HUDEP-2 (cell line): ENCODE data around the gene NIBAN1.
A peak's percentile ranks its signal among the peaks of the same experiment; 100 is the strongest.

Experiments
- DNase-seq, 76 experiments: peaks; one replicate each; lab custom pipeline; 2025; ENCODE audit not compliant: unreplicated experiment in 76 of 76; lab: John Stamatoyannopoulos, UW

Gene NIBAN1

GRCh38 chr1:184947497-184948256, 26.6 kb downstream of the NIBAN1 start:
- DNase-seq, result peak in 3 of 76 experiments; percentile 2 to 29 (median 9)

GRCh38 chr1:184945678-184946412, 28.5 kb downstream of the NIBAN1 start:
- DNase-seq, result no peak

GRCh38 chr1:184945029-184945428, 29.3 kb downstream of the NIBAN1 start:
- DNase-seq, result no peak

GRCh38 chr1:184943998-184944397, 30.3 kb downstream of the NIBAN1 start:
- no peak for DNase-seq

- DNase-seq, result no peak
Observed at GRCh38 chr1:184941735-184942134, 32.6 kb downstream of the NIBAN1 start.

GRCh38 chr1:184941410-184941733, 32.9 kb downstream of the NIBAN1 start:
- DNase-seq, result no peak

- no peak for DNase-seq
Observed at GRCh38 chr1:184940694-184941409, 33.5 kb downstream of the NIBAN1 start.

- no peak for DNase-seq
Observed at GRCh38 chr1:184940226-184940625, 34.1 kb downstream of the NIBAN1 start.

- DNase-seq, result no peak
Observed at GRCh38 chr1:184937729-184938128, 36.6 kb downstream of the NIBAN1 start.

- no peak for DNase-seq
Observed at GRCh38 chr1:184935920-184936798, 38.1 kb downstream of the NIBAN1 start.

GRCh38 chr1:184933944-184934343, 40.4 kb downstream of the NIBAN1 start:
- DNase-seq, result no peak

GRCh38 chr1:184932319-184932718, 42.0 kb downstream of the NIBAN1 start:
- no peak for DNase-seq

- DNase-seq, result no peak
Observed at GRCh38 chr1:184931566-184931965, 42.7 kb downstream of the NIBAN1 start.

- no peak for DNase-seq
Observed at GRCh38 chr1:184930645-184931044, 43.7 kb downstream of the NIBAN1 start.

- peak in 14 of 76 experiments; percentile 8 to 76 (median 24) for DNase-seq
Observed at GRCh38 chr1:184930232-184930631, 44.1 kb downstream of the NIBAN1 start.

- peak in 1 of 76 experiments; percentile 14 for DNase-seq
Observed at GRCh38 chr1:184929711-184930202, 44.6 kb downstream of the NIBAN1 start.

GRCh38 chr1:184928394-184928793, 45.9 kb downstream of the NIBAN1 start:
- no peak for DNase-seq
